Fibroblast of villous mesenchyme (primary cell): ENCODE measurements around the gene CNOT2. TPM values are rescaled to one million over a fixed set of nuclear protein-coding genes. Genes with fewer than 3 reads are reported as not detected.

ENCODE experiments used
- DNase-seq: peaks from one replicate; pipeline ENCODE4 v3.0.0-alpha.2; 2010; ENCODE audit warnings: low read depth
- H3K4me3 ChIP-seq: 2 replicates; pipeline ENCODE4 v1.5.1; 2011; ENCODE audit warnings: low read depth, mild to moderate bottlenecking, low read length
- total RNA-seq: library from RNA; depleted of rRNA; stranded (reverse); fragments of >200 nt; gene quantifications from 2 replicates; pipeline ENCODE4 v1.2.3, GENCODE V29; 2012
- TF ChIP-seq, protein P1 (sequence below): IDR thresholded peaks from 2 replicates; pipeline ENCODE4 v1.5.1; 2012; ENCODE audit warnings: low read depth, mild to moderate bottlenecking, low read length; ENCODE audit not compliant: insufficient read depth

The CNOT2 gene
- total RNA-seq, 1 donor, result 186 TPM

DNA sequence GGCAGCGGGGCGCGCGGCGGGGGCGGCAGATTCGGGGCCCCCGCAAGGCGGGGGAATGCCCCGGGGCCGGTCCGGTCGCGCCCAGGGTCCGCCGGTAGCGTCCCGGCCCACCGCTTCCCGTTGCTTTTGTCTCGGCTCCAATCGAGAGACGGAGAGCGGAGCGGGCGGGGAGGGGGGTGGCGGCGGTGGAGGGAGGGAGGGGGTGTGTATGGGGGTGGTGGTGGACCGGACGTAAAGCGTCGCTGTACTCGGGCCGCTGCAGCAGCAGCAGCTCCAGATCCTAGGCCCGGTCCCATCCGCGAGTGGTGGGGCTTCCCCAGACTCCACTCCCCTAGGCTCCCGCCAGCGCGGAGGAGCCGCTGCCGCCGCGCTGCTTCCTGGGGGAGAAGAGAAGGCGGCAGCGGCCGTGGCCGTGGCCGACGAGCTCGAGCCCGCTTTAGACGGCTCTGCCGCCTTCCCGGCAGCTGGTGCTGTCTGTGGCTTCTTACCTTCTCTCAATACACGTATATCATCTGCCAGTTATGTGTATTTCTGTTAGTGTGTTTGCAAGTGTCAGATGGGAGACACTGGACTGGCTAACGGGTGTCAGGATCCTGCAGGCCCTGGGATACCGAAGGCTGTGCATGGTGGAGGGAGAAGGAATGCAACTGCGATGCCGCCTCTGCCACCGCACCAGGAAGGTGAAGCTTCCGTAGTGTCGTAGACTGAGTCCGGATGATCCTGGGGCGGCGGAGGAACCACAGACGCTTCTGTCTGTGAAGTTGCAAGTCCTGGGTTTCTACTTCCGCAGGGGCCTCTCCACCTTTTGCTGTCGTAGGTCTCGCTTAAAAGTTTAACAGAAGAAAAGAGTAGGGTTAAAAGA lies 508 bp downstream of the CNOT2 start:
- H3K4me3 ChIP-seq, result peak overlapping the region; percentile 92
- DNase-seq, result peak; percentile 71
- TF ChIP-seq, protein P1, sequence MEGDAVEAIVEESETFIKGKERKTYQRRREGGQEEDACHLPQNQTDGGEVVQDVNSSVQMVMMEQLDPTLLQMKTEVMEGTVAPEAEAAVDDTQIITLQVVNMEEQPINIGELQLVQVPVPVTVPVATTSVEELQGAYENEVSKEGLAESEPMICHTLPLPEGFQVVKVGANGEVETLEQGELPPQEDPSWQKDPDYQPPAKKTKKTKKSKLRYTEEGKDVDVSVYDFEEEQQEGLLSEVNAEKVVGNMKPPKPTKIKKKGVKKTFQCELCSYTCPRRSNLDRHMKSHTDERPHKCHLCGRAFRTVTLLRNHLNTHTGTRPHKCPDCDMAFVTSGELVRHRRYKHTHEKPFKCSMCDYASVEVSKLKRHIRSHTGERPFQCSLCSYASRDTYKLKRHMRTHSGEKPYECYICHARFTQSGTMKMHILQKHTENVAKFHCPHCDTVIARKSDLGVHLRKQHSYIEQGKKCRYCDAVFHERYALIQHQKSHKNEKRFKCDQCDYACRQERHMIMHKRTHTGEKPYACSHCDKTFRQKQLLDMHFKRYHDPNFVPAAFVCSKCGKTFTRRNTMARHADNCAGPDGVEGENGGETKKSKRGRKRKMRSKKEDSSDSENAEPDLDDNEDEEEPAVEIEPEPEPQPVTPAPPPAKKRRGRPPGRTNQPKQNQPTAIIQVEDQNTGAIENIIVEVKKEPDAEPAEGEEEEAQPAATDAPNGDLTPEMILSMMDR, result no peak

DNA sequence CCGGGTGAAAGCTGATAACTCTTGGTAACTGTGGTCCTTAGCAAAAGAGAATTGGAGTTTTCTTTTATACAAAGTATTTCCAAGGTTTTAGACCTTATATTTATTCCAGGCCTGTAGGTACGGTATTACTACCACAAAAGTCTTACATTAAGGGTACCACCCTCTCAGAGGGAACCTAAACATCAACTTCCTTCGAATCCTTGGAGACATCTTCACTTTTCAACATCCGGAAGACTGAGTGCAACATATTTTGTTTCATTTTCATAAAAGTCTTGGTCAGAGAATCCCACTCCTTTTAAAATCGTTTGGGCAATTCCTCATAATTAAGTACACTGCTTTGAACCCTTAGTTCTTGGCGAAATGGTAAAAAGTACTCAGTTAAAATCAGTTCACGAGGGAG lies 1.2 kb downstream of the CNOT2 start:
- DNase-seq, result peak; percentile 31
- TF ChIP-seq, protein P1, result no peak
- H3K4me3 ChIP-seq, result peak overlapping the region; percentile 92

DNA sequence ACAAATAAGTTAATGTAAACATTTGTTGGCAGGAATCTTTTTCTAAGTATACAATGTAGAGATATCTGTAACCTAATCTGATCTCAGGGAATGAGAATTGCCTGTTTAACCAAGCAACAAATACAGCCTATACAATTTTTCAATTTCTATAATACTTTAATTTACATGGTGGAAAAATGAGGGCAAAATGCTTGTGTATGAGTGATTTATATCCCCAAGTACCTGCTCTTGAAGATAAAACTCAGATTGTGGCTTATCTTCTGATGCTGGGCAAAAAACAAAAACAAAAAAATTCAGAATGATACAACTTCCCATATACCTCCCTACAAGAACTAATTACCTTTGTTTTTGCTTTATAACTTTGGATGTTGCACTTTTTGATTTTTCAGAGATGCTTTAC lies 2.2 kb downstream of the CNOT2 start:
- DNase-seq, result no peak
- TF ChIP-seq, protein P1, result no peak
- H3K4me3 ChIP-seq, result no peak overlapping the region

GRCh38 chr12:70246580-70246979 lies 3.3 kb downstream of the CNOT2 start:
- no peak for DNase-seq
- TF ChIP-seq, protein P1, result no peak

DNA sequence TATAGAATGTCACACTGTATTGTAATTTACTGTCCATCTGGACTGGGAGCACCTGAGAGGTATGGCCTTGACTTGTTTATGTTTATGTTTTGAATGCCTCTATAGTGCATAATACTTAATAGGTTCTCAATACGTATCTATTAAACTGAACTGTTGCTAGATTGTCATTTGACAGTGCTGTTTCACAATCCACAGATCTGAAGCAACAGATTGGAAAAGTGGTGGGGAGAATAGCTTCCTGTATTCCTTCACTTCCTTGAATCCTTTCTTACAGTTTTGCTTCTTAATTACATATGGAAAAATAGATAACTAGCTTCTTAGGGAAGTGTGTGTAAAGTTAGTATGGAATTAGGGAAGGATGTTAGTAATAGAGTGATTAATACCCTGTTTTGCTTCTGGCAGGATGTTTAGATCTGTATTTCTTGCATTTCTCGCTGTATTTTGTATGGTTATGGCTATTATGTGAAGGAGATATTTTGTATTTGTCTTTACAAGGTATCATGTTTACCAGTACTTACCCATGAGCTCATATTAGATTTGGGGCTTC lies 4.5 kb downstream of the CNOT2 start:
- H3K4me3 ChIP-seq, result no peak overlapping the region
- TF ChIP-seq, protein P1, result no peak
- DNase-seq, result peak; percentile 30

More at GRCh38 chr12:70246580-70246979, 3.3 kb downstream of the CNOT2 start:
- no peak overlapping the region for H3K4me3 ChIP-seq

DNA sequence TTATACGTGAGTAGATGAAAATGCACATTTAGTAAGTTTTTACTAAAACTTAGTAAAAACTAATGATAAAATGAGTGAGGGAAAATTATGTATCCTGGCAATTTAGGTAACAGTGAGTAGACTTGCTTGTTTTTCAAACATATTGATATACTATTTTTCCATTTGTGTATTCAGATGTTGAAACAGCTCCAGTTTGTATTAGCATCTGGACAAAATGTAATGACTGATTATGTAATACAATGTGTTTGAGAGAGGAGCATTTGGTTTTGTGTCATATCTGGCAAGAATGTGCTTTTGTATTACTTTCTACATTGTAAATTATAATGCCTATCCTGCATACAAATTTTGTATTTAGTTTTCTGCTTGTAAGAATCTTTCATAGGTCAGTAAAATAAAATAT lies 5.6 kb downstream of the CNOT2 start:
- no peak overlapping the region for H3K4me3 ChIP-seq
- no peak for DNase-seq
- TF ChIP-seq, protein P1, result no peak
